Fibroblast of peridontal ligament (primary cell): ENCODE measurements around the gene MPEG1.

Experiments
- DNase-seq: peaks from one replicate; pipeline ENCODE4 v3.0.0-alpha.2; 2010; ENCODE audit errors: extremely low read depth

Gene MPEG1, protein sequence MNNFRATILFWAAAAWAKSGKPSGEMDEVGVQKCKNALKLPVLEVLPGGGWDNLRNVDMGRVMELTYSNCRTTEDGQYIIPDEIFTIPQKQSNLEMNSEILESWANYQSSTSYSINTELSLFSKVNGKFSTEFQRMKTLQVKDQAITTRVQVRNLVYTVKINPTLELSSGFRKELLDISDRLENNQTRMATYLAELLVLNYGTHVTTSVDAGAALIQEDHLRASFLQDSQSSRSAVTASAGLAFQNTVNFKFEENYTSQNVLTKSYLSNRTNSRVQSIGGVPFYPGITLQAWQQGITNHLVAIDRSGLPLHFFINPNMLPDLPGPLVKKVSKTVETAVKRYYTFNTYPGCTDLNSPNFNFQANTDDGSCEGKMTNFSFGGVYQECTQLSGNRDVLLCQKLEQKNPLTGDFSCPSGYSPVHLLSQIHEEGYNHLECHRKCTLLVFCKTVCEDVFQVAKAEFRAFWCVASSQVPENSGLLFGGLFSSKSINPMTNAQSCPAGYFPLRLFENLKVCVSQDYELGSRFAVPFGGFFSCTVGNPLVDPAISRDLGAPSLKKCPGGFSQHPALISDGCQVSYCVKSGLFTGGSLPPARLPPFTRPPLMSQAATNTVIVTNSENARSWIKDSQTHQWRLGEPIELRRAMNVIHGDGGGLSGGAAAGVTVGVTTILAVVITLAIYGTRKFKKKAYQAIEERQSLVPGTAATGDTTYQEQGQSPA

DNA sequence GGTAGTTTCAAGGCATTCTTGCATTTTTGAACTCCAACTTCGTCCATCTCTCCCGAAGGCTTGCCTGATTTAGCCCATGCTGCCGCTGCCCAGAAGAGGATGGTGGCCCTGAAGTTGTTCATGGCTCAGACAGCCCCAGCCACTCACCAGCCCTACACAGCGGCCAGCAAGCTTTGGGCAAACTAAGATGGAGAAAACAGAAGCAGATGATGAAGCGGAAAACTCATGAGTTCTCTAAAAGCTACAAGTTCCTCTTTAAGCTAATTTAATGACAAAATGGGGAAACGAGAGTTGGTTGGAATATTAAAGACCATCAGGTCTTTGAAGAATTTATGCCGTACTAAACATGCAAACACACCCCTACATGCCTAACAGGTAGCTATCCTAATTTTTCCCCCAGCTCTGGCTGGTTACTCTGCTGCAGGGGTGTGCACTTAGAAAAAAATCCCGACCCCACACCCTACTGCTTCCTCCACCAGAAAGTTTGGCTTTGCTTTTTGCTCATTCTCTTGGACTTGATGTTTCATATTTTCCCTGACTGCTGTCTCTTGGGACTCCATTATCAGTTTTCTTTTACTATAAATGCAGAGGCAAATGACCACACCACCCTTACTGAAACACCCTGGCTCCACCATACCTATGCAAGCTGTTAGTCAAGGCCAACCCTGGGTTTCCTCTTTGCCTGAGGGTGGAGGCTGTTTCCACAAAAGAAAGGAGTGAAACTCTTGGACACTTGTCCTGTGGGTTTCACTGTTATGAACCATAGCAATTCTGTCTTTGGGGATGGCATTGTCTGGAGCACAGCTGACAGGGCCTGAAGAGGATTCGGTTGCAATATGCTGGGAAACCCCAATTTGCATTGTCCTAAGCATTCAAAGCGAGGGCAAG lies at the start of gene MPEG1:
MPEG1 (minus strand) TSS at position 184 of the 888 bp plus-strand sequence; CDS start at position 122, 62 bp downstream.
- no peak for DNase-seq

DNA sequence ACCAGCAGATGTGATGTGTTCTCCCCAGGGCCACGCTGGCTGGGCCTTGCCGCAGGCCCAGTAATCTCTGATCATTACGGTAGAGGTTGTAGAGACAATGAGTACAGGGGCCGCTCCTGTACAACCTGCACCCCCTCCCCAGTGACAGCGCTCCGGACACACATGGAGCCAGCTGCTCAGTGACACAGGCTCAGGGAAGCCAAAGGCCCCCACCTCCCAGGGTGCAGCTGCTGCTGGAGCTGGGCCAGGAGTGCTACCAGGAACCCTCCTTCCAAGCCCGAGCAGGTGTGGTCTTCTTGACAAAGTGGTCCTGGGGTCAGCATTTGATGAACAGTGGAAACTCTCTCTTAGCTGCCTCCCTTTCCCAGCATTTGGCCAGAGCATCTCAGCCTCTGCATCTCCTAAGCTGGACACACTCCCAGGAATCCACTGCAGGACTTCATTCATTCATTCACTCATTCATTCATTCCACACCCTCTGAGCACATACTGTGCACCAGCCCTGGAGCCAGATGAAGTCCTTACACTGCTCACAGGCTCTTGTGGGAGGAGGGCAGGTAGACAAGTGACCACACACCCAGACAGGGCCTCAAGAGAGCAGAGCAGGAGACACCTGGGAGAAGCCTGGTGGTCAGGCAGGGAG lies 49.6 kb upstream of the MPEG1 start:
- no peak for DNase-seq

DNA sequence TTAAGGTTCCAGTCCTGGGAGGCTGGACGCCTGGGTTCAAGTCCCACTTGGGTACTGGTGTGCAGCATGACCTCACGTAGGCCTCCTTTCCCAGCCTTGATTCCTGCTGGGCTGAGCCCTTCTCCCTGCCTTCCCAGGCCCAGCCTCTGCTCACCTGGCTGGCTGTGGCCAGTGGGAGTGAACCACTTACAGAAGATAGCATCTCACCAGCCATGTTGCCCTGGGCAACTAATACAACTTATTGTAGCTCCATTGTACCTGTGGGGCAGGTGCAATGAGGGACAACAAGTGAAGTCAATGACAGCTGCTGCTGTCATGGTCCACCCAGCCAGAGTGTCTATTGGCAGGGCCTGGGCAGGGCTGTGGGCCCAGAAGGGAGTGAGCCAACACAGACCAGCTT lies 48.4 kb upstream of the MPEG1 start:
- DNase-seq: no peak

DNA sequence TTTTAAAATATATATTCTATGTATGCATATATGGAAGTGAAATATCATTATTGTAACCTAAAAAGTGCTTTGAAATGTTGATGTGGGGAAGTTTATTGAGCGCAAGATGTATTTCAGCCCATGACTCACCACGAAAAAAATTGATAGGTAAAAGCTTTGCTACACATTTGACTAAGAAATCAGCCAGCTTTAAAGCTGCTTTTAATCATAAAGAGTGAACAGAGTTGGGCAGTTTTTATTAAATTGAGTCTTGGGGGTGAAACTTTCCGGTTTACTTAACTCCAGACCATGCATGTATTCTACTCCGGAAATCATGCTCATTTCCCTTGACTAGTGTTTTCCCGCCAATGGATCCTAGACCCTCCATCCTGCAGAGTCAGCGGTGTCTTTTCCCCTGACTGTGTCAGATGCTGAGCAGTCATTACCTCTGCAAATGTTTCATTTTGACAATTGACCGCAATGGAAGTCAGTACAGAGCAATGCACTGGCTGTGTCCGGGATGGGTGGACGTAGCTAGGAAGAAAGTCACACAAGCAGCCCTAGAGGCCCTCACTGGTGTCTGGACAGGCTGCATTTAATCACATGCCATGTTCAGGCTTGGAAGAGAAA lies 47.2 kb upstream of the MPEG1 start:
- DNase-seq: no peak

DNA sequence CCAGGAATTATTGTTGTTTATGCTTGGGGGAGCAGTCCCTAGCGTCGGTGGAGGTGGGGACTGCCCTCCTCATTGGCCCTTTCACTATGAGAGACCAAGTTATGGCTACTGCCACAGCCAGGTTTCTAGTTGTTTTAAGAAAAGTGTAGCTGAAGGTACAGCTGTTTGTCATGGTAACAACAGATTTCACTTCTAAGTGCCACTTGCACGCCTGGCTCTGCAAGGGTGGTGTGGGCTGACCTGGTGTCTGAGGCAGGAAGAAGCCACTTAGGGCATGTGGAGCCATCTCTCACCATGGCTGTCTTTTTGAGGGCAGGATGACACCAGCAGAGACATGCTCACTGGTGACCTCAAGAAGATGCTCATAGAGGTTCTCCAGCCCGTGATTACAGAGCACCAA lies 46.3 kb upstream of the MPEG1 start:
- DNase-seq: no peak

DNA sequence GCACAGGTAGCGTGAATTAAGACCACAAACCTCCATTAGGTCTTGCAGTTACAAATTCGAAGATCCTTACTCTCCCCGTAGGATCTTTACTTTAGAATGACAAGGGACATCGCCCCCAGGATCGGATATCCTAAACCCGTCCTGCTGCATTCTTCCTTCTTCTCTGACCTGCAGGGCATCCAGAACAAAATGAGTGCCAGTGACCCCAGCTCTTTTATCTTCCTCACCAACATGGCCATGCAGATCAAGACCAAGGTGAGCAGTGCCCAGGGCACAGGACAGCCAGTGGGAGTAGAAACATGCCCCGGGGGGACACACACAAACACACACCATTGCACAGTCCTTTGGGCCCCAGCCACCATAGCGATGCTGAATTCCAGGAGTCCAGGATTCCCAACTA lies 42.6 kb upstream of the MPEG1 start:
- no peak for DNase-seq

DNA sequence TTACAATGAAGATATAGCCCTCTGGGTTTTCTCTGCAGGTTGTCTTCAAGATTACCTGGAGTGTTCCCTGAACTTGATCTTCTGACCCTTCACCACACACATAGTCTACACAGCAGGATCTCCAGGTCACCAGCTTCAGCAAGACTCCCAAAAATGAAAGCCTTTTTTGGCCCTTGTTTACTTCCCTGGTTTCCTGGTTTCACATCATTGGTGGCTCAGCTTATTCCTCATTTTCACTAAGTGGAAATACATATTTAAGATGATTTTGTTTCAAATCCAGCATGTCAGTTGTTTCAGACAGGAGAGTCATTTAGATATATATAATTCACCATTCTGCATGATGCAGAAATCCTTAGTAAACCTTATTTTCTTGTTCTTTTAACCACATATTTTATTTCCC lies 41.6 kb upstream of the MPEG1 start:
- DNase-seq: no peak

DNA sequence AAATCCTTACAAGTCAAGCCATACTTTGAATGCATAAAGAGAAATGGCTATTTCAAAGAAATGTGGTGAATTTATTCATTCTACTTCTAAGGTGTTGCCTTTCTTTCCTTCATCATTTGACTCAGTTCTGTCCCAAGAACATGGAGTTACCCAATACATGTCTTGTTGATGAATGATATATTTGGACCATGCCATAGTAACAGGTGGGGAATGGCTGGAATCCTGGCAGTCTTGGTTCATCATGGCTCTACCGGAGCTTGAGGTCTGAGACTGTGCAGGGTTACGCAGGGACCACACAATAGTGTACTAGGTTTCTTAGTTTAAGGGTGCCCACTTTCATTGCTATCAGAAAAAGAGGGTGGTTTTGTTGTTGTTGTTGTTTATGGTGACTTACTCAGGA lies 40.3 kb upstream of the MPEG1 start:
- DNase-seq: no peak

DNA sequence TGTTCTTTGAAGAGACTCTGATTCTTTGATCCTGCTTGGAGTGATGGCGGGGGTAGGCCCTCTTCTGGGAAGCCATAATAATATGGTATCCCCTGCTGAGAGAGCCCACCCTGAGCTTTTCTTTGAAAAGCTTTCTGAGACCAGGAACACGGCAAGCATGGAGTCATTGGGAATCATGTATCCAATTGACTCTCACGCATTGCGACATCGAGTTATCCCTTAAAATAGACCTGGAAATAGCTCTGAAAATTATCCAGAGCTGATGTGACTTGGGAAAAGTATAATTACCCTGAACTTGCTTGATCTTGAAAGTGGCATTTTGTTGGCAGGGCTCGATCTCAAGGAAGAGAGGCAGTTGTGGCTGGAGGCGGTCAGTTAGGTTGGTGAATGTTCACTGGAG lies 36.8 kb upstream of the MPEG1 start:
- no peak for DNase-seq

DNA sequence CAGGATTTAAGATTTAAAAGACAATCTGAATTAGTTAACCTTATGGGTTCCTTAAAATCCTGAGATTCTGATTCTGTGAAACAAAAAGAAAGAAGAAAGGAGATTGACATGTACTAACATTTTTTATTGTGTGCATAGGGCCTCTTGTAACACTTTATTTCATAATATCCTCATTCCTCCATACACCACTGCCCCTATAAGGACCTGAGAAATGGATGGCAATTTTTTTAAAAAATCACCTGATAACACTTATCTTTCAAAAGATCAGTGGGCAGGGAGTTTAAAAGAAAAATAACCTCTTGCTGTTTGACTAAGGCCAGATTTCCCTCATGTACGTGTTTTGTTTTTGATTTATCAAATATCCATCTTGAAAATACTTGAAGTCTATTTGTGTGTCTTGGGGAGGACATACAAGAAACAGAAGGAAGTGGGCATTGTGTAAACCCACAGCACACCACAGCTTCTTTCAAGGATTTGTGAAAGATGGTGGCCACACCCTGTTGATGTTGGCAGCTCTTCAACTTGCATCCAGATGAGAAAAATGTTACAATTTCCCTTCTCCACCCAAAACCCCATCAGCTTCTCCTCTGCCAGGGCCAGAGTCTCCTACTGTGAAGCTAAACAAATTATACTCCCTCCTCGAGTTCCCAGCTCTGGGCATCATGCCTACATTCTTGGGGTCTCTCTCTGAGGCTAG lies 35.0 kb upstream of the MPEG1 start:
- DNase-seq: peak; percentile 89

DNA sequence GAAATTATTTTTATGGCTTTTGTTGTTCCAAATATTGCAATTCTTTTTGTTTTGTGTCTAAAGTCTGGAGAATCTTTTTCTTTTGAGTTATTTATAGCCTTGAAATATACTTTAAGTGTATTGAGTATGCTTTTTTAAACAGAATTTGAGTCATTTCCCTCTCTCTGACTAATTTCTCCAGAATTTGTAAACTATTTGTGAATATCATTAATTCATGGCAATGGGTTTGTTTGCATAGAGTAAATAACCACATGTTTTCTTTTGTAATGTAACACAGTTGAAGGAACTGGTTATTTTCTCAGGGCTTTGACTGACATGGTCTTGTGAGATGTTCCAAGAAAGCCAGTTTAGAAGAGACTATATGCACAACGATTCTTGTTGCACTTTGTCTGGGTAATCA lies 30.9 kb upstream of the MPEG1 start:
- DNase-seq: no peak

DNA sequence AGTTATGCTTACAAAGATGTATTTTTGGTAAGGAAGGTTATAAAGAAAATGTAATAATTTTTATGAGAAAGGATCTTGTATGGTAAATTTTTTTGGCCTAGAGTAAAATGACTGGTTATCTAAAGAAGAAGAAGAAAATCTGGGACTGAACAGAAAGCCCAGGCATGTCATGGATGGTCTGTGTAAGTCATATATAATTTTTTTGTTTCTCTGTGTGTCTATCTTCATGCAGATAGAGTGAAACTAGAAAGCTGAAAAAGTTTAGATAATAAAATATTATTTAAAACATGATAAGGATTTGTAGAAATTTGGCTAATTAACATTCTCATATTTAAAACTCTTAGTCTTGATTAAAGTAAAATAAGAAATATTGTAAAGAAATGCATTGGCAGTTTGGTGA lies 27.6 kb upstream of the MPEG1 start:
- no peak for DNase-seq

DNA sequence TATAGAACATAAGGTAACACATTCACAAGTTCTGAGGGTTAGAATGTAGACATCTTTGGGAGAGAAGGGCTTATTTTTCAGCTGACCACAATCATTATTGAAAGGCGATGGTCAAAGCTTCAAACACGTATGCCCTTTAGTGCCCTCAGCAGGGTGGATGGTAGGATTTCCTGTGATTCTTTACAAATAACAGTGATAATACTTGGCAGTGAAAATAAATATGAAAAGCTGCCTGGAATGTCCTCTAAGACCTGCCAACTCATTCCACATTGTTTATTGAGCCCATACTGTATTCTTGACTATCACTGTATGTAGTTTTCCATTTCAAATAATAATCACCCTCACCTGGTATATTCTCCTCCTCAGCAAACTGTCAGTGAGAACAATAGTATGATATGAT lies 13.7 kb upstream of the MPEG1 start:
- DNase-seq: no peak

DNA sequence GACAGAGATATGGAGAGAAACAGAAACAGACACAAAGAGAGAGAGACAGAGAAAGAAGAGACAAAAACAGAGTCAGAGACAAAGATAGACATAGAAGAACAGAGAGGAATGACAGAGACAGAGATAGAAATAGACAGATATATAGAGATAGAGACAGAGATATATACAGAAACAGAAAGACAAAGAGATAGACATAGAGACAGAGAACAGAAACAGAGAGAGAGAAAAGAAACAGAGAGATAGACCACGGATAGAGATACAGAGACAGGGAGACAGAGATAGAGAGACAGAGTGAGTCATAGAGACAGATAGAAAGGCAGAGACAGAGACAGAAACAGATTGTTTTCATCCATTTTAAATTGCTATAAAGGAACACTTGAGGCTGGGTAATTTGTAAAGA lies 12.3 kb upstream of the MPEG1 start:
- DNase-seq: no peak

DNA sequence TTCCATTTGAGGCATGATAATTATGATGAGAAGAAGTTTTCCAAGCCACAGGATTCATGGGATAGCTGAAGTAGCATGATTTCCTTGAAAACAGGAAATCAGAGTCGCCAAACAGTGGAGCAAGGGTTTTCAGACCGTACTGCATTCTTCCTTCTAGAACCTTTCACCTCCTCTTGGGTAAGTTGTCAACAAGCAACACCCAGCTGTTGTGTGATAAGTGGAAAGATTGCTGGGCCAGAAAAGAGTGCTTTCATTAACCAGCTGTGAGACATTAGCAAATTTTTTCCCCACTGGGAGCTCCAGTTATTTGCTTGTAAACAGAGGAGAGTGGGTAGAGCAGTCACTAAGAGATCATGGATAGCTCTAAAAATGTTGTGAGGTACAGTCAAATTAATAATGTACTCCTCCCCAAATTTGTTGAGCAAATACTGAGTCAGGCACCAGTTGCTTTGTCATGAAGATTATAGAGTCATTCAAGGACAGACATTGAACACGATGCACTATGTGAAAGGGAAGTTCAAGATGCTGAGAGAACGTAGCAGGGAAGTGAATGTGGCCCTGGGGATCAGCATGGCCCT lies 11.7 kb upstream of the MPEG1 start:
- DNase-seq: no peak

DNA sequence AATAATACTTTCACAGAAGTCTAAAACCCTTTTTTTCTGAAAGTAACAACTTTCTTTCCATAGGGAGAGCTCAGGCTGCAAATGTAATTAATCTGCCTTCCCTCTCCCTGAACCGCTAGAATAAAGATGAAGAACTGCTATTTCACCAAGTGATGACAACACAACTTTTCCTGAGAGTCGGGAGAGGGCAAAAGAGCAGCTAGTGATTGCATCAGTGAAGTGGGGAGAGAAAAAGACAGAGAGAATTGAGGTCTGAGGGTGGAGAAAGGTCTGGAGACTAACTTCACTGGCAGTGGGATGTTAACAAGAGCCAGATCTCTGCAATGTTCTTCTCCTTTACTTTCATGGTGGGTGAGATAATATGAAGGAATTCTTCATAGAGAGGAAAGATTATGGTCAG lies 10.9 kb upstream of the MPEG1 start:
- no peak for DNase-seq

DNA sequence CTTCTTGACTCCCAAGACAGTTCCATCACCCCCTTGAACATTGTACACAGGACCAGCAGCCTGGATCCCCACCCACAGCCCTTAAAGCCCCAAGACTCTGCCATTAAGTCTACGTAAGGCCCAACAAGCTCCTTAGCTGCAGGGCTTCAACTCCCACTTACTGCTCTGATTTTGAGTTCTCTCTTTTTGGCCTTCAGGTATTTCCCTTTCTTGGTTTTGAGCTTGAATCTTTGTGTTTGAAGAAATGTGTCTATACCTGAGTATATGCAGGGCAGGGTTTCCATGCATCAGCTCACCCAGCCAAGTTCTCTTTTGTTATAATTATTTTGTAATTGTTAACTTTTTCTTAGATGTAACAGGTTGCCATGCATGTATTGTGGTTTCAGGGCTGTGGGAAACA lies 10.4 kb upstream of the MPEG1 start:
- DNase-seq: no peak

DNA sequence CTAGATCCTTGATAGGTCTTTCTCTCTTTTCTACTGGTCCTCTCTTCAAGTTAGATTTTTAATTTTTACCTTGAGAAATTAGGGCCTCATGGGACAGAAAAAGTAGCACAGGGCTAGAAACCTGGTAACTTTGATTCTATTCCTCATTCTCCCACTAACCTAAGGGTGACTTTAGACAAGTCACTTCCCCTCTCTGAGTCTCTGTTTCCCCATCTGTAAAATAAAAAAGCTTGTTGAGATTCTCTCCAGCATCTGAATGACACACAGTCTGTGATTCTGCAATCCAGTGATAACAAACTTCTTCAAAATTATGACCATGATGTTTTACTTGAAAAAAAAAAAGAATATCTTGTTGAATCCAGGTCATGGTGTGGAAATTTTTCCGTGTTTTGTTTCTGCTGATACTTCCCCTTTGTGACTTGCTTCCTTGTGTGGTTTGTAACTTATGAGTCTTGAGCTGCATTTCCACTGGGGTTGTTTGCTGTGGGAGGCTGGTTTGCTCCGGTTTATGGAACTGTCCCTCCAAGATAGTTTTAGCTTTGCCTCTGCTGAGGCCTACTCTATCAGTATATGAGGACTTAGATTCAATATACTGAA lies 9.8 kb upstream of the MPEG1 start:
- no peak for DNase-seq

DNA sequence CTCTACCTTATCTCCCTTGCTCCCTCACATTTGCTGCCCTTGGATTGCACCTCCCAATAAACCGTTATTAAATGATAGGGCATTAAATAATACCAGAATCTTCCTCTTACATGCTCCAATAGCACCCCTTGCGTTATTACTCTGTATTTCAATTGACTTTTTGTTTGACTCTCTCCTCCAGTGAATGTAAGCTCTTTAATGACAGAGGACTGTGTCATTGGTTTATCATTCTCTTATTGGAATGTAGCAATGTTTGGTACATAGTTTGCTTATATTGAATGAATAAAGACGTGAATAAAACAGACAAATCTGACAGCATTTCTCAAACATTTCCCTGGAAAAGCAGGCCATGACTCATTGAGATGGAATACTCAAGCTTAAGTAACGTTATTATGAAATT lies 8.7 kb upstream of the MPEG1 start:
- DNase-seq: peak; percentile 90

DNA sequence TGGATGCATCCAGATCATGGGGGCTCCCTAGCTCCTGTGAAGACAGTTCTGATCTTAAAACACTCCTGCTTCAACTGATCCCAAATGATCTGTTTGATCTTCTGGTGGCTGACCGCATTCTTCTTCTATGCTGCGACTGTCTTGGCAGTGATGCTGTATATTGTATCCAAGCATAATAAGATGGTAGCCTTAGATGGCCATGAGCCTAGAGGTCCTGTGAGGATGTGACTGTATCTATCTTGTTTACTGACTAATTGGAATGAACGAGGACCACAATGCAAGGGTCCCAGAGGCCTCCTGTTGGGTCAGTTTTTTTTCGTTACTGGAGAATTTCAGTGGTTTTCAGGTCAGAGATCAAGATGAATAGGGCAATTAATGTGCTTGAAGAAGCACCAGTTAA lies 7.1 kb upstream of the MPEG1 start:
- DNase-seq: no peak
